ENCODE data around the gene SYT15. TPM values are rescaled to one million over a fixed set of nuclear protein-coding genes. Genes with fewer than 3 reads are reported as not detected.
"Not testable (repeated sequence)": the region's sequence is repeated elsewhere in the genome, so short reads cannot be mapped to it uniquely, and the experiment has no call there.

SYT15 gene
- total RNA-seq, 1 donor from 2014 or later = 1.0 TPM

DNA sequence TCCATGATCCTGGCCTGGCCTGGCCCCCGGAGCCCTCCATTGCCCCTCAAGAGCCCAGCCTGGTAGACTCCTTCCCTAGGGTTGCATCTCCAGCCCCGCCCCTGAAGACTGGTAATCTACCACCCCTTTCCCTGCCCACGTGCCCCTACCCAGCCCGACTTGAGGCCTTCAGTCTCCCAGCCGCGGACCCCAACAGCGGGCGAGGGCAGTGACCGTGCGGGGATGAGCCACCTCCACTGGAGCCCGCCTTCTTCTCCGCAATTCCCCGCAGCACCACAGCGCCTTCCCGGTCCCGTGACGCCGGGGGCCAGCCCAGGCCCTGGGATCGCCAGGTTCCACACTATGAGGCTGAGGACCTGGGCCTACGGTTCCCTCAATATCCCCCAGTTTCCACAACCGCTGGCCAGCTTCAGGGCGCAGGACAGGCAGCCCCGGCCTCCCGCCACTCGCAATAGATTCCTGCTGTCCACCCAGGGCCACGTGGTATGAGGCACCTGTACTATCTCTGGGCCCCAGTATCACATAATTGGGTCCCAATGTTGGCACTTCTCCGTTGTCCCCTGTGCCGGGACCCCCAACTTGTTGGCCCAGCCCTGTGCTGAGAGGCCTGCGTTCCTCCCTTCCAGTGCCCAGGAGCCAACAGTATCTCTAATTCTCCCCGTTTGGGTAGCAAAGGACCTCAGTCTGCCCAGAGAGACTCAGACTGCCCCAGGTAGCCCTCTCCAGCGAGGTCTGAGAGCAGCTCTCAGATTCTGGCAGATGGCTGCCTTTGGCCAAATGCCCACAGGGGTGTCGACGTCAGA, 21.4 kb upstream of the SYT15 start:
- H3K4me3 ChIP-seq (ENCODE audit: low read length in 3 of 3) = no peak overlapping the region
- peaks cover 56 to 74% (median 73%) of the 10 kb centered on the region in 3 donors for H3K27me3 ChIP-seq (ENCODE audit: control insufficient read depth in 3 of 3, insufficient read depth in 3 of 3, low read length in 3 of 3)
- no peaks in the 10 kb centered on the region for H3K36me3 ChIP-seq (ENCODE audit: control insufficient read depth in 3 of 3, insufficient read depth in 3 of 3, low read length in 3 of 3)
- peaks cover 0 to 2% (median 0%) of the 10 kb centered on the region in 3 donors for H3K4me1 ChIP-seq (ENCODE audit: control insufficient read depth in 3 of 3, insufficient read depth in 3 of 3, low read length in 3 of 3)
- H3K27ac ChIP-seq (ENCODE audit: low read depth, low read length) = no peak overlapping the region
- no peaks in the 10 kb centered on the region for H3K9me3 ChIP-seq (ENCODE audit: control insufficient read depth in 3 of 3, low read length in 3 of 3)
- H3K9ac ChIP-seq (ENCODE audit: low read depth in 1 of 3, low read length in 3 of 3) = no peak overlapping the region

DNA sequence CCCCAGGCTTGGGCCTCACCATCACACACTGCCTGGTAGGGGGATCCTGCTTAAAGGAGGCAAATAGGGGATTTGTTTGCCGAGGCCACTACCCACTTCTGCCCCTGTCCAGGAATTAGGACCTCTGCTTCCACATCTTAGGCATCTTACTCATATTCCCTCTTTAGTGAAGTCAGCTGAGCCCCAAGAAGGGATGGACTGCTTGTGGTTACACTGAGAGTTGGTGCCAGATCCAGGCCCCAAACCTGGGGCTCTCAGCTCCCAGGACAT, 20.9 kb upstream of the SYT15 start:
- H3K4me1 ChIP-seq (ENCODE audit: control insufficient read depth in 3 of 3, insufficient read depth in 3 of 3, low read length in 3 of 3) = peaks cover 0 to 2% (median 0%) of the 10 kb centered on the region in 3 donors
- no peak overlapping the region for H3K9ac ChIP-seq (ENCODE audit: low read depth in 1 of 3, low read length in 3 of 3)
- H3K36me3 ChIP-seq (ENCODE audit: control insufficient read depth in 3 of 3, insufficient read depth in 3 of 3, low read length in 3 of 3) = no peaks in the 10 kb centered on the region
- no peaks in the 10 kb centered on the region for H3K9me3 ChIP-seq (ENCODE audit: control insufficient read depth in 3 of 3, low read length in 3 of 3)
- H3K27ac ChIP-seq (ENCODE audit: low read depth, low read length) = no peak overlapping the region
- no peak overlapping the region for H3K4me3 ChIP-seq (ENCODE audit: low read length in 3 of 3)
- peaks cover 56 to 70% (median 69%) of the 10 kb centered on the region in 3 donors for H3K27me3 ChIP-seq (ENCODE audit: control insufficient read depth in 3 of 3, insufficient read depth in 3 of 3, low read length in 3 of 3)

DNA sequence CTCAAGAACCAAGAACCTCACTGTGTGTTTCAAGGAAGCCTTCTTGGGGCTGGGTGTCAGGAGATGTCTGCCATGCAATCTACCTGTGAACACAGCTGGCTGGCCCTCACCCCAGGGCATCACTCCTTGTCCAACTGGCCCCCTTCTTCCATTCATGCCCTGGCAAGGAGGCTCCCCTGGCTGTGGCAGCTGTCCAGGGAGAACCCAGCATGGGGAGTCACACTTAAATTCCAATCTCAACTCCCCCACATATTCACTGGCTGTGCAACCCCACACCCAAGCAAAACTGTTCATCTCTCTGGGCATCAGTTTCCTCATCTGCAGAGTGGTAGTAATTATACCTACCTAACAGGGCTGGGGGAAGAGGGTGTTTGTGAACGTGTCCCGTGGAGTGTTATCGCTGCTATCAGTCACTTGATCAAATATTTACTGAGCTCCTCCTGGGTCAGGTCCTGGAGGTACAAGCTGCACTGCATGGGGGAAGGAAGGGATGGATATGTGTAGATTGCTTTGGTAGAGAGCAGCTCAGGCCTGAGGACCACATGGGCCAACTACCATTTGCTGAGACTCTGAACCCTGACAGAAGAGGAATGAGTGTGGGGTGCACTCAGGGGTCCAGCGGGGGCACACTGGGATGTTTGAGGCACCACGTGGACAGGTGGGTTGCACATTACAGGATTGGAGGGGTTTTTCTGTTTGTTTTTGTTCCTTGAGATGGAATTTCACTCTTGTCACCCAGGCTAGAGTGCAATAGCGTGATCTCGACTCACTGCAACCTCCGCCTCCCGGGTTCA, 20.3 kb upstream of the SYT15 start:
- peaks cover 0 to 2% (median 0%) of the 10 kb centered on the region in 3 donors for H3K4me1 ChIP-seq (ENCODE audit: control insufficient read depth in 3 of 3, insufficient read depth in 3 of 3, low read length in 3 of 3)
- H3K4me3 ChIP-seq (ENCODE audit: low read length in 3 of 3) = no peak overlapping the region
- H3K27me3 ChIP-seq (ENCODE audit: control insufficient read depth in 3 of 3, insufficient read depth in 3 of 3, low read length in 3 of 3) = peaks cover 54 to 66% (median 64%) of the 10 kb centered on the region in 3 donors
- H3K9ac ChIP-seq (ENCODE audit: low read depth in 1 of 3, low read length in 3 of 3) = no peak overlapping the region
- no peak overlapping the region for H3K27ac ChIP-seq (ENCODE audit: low read depth, low read length)
- no peaks in the 10 kb centered on the region for H3K36me3 ChIP-seq (ENCODE audit: control insufficient read depth in 3 of 3, insufficient read depth in 3 of 3, low read length in 3 of 3)
- H3K9me3 ChIP-seq (ENCODE audit: control insufficient read depth in 3 of 3, low read length in 3 of 3) = no peaks in the 10 kb centered on the region

DNA sequence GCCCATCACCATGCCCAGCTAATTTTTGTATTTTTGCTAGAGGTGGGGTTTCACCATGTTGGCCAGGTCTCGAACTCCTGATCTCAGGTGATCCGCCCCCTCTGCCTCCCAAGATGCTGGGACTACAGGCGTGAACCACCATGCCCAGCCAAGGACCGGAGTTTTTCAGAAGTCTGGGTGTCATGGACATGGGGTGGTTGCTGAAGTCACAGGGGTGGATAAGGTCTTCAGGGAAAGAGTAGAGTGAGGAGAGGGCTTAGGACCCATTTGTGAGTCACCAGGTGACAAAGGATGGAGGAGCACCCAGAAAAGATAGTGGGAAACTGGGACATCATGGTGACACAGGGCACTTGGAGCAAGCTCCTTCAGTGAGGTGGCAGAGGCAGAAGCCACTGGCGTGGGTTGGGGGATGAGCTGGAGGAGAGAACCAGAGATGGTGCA, 19.7 kb upstream of the SYT15 start:
- Histone ChIP-seq H3K27ac (ENCODE audit: low read depth, low read length) (no peak overlapping the region), H3K9me3 (ENCODE audit: control insufficient read depth in 3 of 3, low read length in 3 of 3) (no peaks in the 10 kb centered on the region), H3K4me3 (ENCODE audit: low read length in 3 of 3) (no peak overlapping the region), H3K4me1 (ENCODE audit: control insufficient read depth in 3 of 3, insufficient read depth in 3 of 3, low read length in 3 of 3) (peaks cover 0 to 2% (median 0%) of the 10 kb centered on the region in 3 donors), H3K36me3 (ENCODE audit: control insufficient read depth in 3 of 3, insufficient read depth in 3 of 3, low read length in 3 of 3) (no peaks in the 10 kb centered on the region), H3K9ac (ENCODE audit: low read depth in 1 of 3, low read length in 3 of 3) (no peak overlapping the region), H3K27me3 (ENCODE audit: control insufficient read depth in 3 of 3, insufficient read depth in 3 of 3, low read length in 3 of 3) (peaks cover 50 to 62% (median 57%) of the 10 kb centered on the region in 3 donors)

DNA sequence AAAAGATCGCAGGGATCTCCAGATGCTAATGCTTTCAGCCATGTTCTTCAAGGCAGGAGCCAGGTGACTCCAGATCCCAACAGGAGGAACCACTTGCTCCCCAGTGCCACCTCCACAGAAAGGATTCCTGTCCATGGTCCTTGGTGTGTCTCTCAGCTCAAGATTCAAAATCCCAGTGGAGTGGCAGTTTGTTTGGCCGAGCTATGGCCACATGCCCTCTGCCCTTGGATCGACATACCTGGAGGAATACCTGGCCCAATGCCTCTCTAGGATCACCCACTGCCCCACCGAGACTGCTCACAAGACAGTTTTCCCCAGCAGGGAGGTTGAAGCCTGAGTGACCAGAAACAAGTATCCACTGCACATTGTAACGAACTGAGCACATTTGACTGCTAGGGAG, 18.5 kb upstream of the SYT15 start:
- peaks cover 39 to 52% (median 47%) of the 10 kb centered on the region in 3 donors for H3K27me3 ChIP-seq (ENCODE audit: control insufficient read depth in 3 of 3, insufficient read depth in 3 of 3, low read length in 3 of 3)
- no peak overlapping the region for H3K9ac ChIP-seq (ENCODE audit: low read depth in 1 of 3, low read length in 3 of 3)
- no peaks in the 10 kb centered on the region for H3K9me3 ChIP-seq (ENCODE audit: control insufficient read depth in 3 of 3, low read length in 3 of 3)
- no peaks in the 10 kb centered on the region for H3K36me3 ChIP-seq (ENCODE audit: control insufficient read depth in 3 of 3, insufficient read depth in 3 of 3, low read length in 3 of 3)
- H3K4me1 ChIP-seq (ENCODE audit: control insufficient read depth in 3 of 3, insufficient read depth in 3 of 3, low read length in 3 of 3) = peaks cover 0 to 2% (median 0%) of the 10 kb centered on the region in 3 donors
- H3K4me3 ChIP-seq (ENCODE audit: low read length in 3 of 3) = no peak overlapping the region
- H3K27ac ChIP-seq (ENCODE audit: low read depth, low read length) = no peak overlapping the region

DNA sequence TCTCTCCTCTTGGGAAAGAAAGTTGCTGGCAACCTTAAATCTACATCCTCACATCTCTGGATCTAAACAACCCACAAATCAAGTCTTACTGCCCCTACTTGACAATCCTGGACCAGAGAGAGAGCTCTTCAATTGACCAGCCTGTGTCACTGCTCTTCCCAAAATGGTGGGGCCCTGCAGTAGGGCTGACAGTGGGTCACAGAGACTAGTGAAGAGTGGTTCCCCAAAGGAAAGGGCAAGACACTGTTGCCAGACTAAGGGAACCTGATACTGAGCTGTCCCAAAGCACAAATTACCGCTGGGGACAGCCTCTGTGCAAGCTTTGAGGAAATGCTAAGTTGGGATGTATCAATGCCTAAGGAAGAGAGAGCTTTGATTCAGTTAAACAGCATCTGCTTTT, 18.0 kb upstream of the SYT15 start:
- Histone ChIP-seq H3K27ac (ENCODE audit: low read depth, low read length) (no peak overlapping the region), H3K9me3 (ENCODE audit: control insufficient read depth in 3 of 3, low read length in 3 of 3) (no peaks in the 10 kb centered on the region), H3K4me1 (ENCODE audit: control insufficient read depth in 3 of 3, insufficient read depth in 3 of 3, low read length in 3 of 3) (peaks cover 0 to 2% (median 0%) of the 10 kb centered on the region in 3 donors), H3K36me3 (ENCODE audit: control insufficient read depth in 3 of 3, insufficient read depth in 3 of 3, low read length in 3 of 3) (no peaks in the 10 kb centered on the region), H3K4me3 (ENCODE audit: low read length in 3 of 3) (no peak overlapping the region), H3K9ac (ENCODE audit: low read depth in 1 of 3, low read length in 3 of 3) (no peak overlapping the region), H3K27me3 (ENCODE audit: control insufficient read depth in 3 of 3, insufficient read depth in 3 of 3, low read length in 3 of 3) (peaks cover 34 to 46% (median 42%) of the 10 kb centered on the region in 3 donors)

DNA sequence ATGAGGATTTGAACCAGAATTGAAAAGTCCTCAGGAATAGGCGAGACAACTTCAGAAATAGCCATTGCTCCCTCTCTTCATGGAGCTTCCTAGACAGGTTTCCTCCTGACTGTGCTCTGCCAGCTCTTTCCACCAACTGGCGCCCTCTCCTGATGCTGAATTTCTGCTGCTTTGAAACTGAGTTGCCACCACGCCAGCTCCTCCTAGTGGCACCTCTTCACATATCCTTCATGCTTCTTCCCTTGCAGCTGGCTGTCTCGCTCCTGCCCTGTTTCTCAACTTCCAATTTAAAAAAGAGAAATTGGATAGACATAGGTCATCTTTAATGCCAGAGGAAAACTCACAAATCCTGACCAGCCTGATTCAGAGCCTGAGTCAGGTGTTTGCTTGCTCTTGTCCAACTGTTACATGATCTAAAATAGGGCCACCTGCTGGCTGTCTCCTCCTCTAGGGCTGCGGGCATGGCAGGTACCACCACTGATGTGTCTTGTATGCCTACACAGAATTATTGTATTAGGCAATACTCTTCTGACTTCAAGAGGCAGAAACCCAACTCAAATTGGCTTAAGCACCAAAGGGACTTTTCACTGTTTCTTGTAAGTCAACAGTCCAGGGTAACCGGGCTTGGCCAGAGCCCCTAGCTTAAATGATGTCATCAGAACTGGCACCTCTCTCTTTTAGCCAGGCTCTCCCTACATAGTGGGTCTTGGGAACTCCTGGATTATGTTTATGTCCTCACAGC, 13.2 kb upstream of the SYT15 start:
- not testable (repeated sequence) for H3K9ac ChIP-seq (ENCODE audit: low read depth in 1 of 3, low read length in 3 of 3); H3K27me3 ChIP-seq (ENCODE audit: control insufficient read depth in 3 of 3, insufficient read depth in 3 of 3, low read length in 3 of 3); H3K36me3 ChIP-seq (ENCODE audit: control insufficient read depth in 3 of 3, insufficient read depth in 3 of 3, low read length in 3 of 3); H3K27ac ChIP-seq (ENCODE audit: low read depth, low read length); H3K4me3 ChIP-seq (ENCODE audit: low read length in 3 of 3); H3K4me1 ChIP-seq (ENCODE audit: control insufficient read depth in 3 of 3, insufficient read depth in 3 of 3, low read length in 3 of 3); H3K9me3 ChIP-seq (ENCODE audit: control insufficient read depth in 3 of 3, low read length in 3 of 3)

DNA sequence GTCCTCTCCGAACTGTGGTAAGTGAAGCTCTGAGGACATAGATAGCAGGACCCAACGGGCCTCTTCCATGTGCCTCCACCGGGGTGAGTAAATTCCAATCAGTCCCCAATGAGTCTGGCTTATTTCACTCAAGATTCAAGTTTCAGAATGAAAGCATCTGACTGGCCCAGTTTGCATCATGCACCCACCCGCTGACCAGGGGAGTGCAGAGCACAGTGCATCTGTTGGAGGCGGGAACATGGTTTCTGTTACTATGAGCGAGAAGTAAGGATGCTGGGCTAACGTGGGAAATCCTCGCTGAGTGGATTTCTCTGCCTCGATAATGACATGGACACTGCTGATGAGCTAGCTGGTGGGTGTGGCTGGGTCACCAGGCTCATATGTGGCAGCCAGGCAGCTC, 11.8 kb upstream of the SYT15 start:
- H3K36me3 ChIP-seq (ENCODE audit: control insufficient read depth in 3 of 3, insufficient read depth in 3 of 3, low read length in 3 of 3); H3K4me3 ChIP-seq (ENCODE audit: low read length in 3 of 3); H3K9ac ChIP-seq (ENCODE audit: low read depth in 1 of 3, low read length in 3 of 3); H3K27me3 ChIP-seq (ENCODE audit: control insufficient read depth in 3 of 3, insufficient read depth in 3 of 3, low read length in 3 of 3); H3K27ac ChIP-seq (ENCODE audit: low read depth, low read length); H3K4me1 ChIP-seq (ENCODE audit: control insufficient read depth in 3 of 3, insufficient read depth in 3 of 3, low read length in 3 of 3); H3K9me3 ChIP-seq (ENCODE audit: control insufficient read depth in 3 of 3, low read length in 3 of 3): not testable (repeated sequence)

DNA sequence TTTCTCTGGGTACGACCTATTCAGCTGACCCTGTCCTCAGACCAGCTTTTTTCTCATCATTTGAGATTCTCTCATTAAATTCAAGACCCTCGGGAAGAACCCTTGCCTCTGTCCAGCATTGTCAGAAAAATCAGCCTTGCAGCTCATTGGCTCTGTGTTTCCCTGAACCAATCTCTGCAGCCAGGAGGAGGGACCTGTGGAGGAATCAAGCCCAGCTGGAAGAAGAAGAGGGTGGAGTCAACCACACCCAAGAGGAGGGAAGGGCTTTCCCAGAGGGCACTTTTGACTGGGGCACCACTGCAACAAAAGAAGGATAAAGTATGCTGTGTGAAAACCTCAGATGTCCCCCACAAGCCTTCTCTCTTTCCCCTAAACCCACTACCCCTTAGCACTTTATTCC, 8.3 kb upstream of the SYT15 start:
- H3K4me1 ChIP-seq (ENCODE audit: control insufficient read depth in 3 of 3, insufficient read depth in 3 of 3, low read length in 3 of 3); H3K27me3 ChIP-seq (ENCODE audit: control insufficient read depth in 3 of 3, insufficient read depth in 3 of 3, low read length in 3 of 3); H3K9ac ChIP-seq (ENCODE audit: low read depth in 1 of 3, low read length in 3 of 3); H3K4me3 ChIP-seq (ENCODE audit: low read length in 3 of 3); H3K36me3 ChIP-seq (ENCODE audit: control insufficient read depth in 3 of 3, insufficient read depth in 3 of 3, low read length in 3 of 3); H3K27ac ChIP-seq (ENCODE audit: low read depth, low read length); H3K9me3 ChIP-seq (ENCODE audit: control insufficient read depth in 3 of 3, low read length in 3 of 3): not testable (repeated sequence)

DNA sequence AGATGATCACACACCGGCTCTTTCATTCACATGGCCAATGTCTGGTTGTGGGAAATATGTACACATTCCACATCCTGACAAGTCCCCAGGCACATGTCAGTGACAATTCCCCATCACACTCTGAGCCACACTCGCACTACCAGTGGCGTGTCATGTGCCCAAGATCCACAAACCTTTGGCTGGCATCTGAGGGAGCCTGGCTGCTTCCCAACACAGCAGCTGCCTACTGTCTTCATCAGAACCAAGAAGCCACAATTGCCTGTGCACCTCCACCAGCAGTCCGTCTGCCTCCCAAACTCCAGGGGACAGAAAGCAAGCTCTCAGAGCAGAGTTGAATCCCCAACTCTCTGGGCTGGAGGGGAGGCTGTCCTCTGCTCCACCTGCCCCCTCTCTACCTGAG, 6.2 kb upstream of the SYT15 start:
- not testable (repeated sequence) for H3K4me3 ChIP-seq (ENCODE audit: low read length in 3 of 3); H3K27me3 ChIP-seq (ENCODE audit: control insufficient read depth in 3 of 3, insufficient read depth in 3 of 3, low read length in 3 of 3); H3K4me1 ChIP-seq (ENCODE audit: control insufficient read depth in 3 of 3, insufficient read depth in 3 of 3, low read length in 3 of 3); H3K27ac ChIP-seq (ENCODE audit: low read depth, low read length); H3K36me3 ChIP-seq (ENCODE audit: control insufficient read depth in 3 of 3, insufficient read depth in 3 of 3, low read length in 3 of 3); H3K9ac ChIP-seq (ENCODE audit: low read depth in 1 of 3, low read length in 3 of 3); H3K9me3 ChIP-seq (ENCODE audit: control insufficient read depth in 3 of 3, low read length in 3 of 3)

All from skeletal muscle tissue (tissue), 4 donors.